HepG2 (cell line): ENCODE measurements around the gene SEPTIN2. TPM values are rescaled to one million over a fixed set of nuclear protein-coding genes. Genes with fewer than 3 reads are reported as not detected.

ENCODE experiments used
- ATF1 ChIP-seq: IDR thresholded peaks from 2 replicates; pipeline ENCODE4 v1.6.1; 2016; ENCODE audit warnings: mild to moderate bottlenecking, control low read depth
- HOXD1 ChIP-seq: sonication (generic); formaldehyde crosslinking; IDR thresholded peaks from 2 replicates; pipeline ENCODE4 v1.5.0; 2020; ENCODE audit warnings: missing genetic modification reagents
- NFATC3 ChIP-seq: sonication (generic); formaldehyde crosslinking; IDR thresholded peaks from 2 replicates; pipeline ENCODE4 v1.5.1; 2020; ENCODE audit warnings: mild to moderate bottlenecking, missing genetic modification reagents
- SCMH1 ChIP-seq: sonication (generic); formaldehyde crosslinking; IDR thresholded peaks from 2 replicates; pipeline ENCODE4 v1.9.0; 2021; ENCODE audit warnings: missing genetic modification reagents, mild to moderate bottlenecking, borderline replicate concordance
- SMAD9 ChIP-seq: sonication (generic); formaldehyde crosslinking; IDR thresholded peaks from 2 replicates; pipeline ENCODE4 v1.5.1; 2020; ENCODE audit warnings: mild to moderate bottlenecking, missing genetic modification reagents
- TOE1 ChIP-seq: sonication (generic); formaldehyde crosslinking; IDR thresholded peaks from 2 replicates; pipeline ENCODE4 v1.4.0; 2020; ENCODE audit warnings: mild to moderate bottlenecking, missing genetic modification reagents
- ZBTB7B ChIP-seq: sonication (generic); formaldehyde crosslinking; IDR thresholded peaks from 2 replicates; pipeline ENCODE4 v1.4.0; 2020; ENCODE audit warnings: missing genetic modification reagents
- ZBTB8A ChIP-seq: sonication (generic); formaldehyde crosslinking; IDR thresholded peaks from 2 replicates; pipeline ENCODE4 v1.4.0; 2020; ENCODE audit warnings: mild to moderate bottlenecking, low read depth, missing genetic modification reagents, borderline replicate concordance
- ZNF232 ChIP-seq: sonication (generic); formaldehyde crosslinking; IDR thresholded peaks from 2 replicates; pipeline ENCODE4 v1.4.0; 2020; ENCODE audit warnings: missing genetic modification reagents, borderline replicate concordance
- ZNF703 ChIP-seq: sonication (generic); formaldehyde crosslinking; IDR thresholded peaks from 2 replicates; pipeline ENCODE4 v1.5.1; 2020; ENCODE audit warnings: missing genetic modification reagents, mild to moderate bottlenecking, moderate library complexity, borderline replicate concordance
- ZNF850 ChIP-seq: sonication (generic); formaldehyde crosslinking; conservative IDR thresholded peaks from 2 replicates; pipeline ENCODE4 v1.9.0; 2021; ENCODE audit warnings: mild to moderate bottlenecking, missing genetic modification reagents
- polyA plus RNA-seq, 8 experiments: library from polyadenylated mRNA; depleted of rRNA in 3 of 8; stranded (reverse) in 7 of 8; unstranded in 1 of 8; fragments of >200 nt; fragmentation: Illumina TruSeq in 4 of 8; extraction: Trizol in 4 of 8; gene quantifications; 2 replicates each; pipeline versions ENCODE4 v1.2.1 to v1.2.3, GENCODE V29; 2011 to 2016; ENCODE audit warnings: low read depth in 4 of 8, missing spikeins in 1 of 8, mixed read lengths in 1 of 8; ENCODE audit not compliant: insufficient read depth in 1 of 8
- total RNA-seq, 5 experiments: library from RNA; depleted of rRNA; stranded (reverse); fragments of >200 nt; fragmentation: Illumina TruSeq; extraction: Trizol; gene quantifications; 2 replicates each; pipeline ENCODE4 v1.2.3, GENCODE V29; 2016; ENCODE audit warnings: low read depth in 1 of 5
- TF ChIP-seq, protein P1 (sequence below): IDR thresholded peaks from 2 replicates; pipeline ENCODE4 v1.6.1; 2012; ENCODE audit warnings: low read length, improper control_type of control experiment
- TF ChIP-seq, protein P2 (sequence below): sonication (generic); formaldehyde crosslinking; IDR thresholded peaks from 2 replicates; pipeline ENCODE4 v1.4.0; 2020; ENCODE audit warnings: missing genetic modification reagents
- TF ChIP-seq, protein P3 (sequence below): sonication (generic); formaldehyde crosslinking; IDR thresholded peaks from 2 replicates; pipeline ENCODE4 v1.4.0; 2020; ENCODE audit warnings: mild to moderate bottlenecking, missing genetic modification reagents
- TF ChIP-seq, protein P4 (sequence below): sonication (generic); formaldehyde crosslinking; IDR thresholded peaks from 2 replicates; pipeline ENCODE4 v1.8.1; 2022; ENCODE audit warnings: mild to moderate bottlenecking, missing genetic modification reagents
- TF ChIP-seq, protein P5 (sequence below): fragments of 450-650 bp; IDR thresholded peaks from 2 replicates; pipeline ENCODE4 v1.6.1; 2016

SEPTIN2 gene
- total and polyA plus RNA-seq, 2 of the 13 experiments (the other 11 are each of a cell fraction or from before 2014, with no cell fraction given), result 493 to 733 TPM

DNA sequence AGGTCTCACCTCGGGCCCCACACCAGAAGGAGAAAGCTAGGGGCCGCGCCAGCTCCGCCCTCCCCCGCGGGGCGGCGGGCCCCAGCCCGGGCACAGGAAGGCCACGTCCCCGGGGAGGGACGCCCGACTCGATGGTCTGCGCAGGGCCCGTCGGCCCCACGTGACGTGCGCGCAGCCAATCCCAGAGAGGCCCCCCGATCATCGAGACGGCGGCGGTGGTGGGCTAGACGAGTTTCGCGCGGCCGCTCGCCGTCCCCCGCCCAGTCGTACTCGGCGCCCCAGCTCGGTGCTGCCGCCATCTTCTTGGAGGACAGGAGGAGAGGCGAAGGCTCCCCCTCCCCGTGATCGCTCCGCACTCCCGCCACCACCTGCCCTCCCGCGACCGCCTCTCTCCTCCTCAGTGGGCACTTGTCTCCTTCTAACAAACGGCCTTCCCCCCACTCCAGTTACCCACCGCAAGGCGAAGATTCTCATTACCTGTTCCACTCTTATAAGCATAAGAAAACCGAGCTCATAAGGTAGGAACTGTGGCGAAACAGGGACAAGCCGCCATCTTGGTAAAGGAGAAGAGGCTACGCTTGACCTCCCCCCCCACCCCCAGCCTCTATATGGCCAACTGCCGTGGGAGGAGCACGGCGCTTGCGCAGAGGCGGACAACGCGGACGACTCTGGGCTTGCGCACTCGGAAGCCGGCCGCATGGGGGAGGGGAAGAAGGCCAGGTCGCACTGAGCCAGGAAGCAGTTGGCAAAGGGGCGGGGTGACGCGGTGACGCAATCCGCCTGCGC, 439 bp upstream of the SEPTIN2 start, which contains the start of gene HDLBP (continued):
- TF ChIP-seq, protein P1, sequence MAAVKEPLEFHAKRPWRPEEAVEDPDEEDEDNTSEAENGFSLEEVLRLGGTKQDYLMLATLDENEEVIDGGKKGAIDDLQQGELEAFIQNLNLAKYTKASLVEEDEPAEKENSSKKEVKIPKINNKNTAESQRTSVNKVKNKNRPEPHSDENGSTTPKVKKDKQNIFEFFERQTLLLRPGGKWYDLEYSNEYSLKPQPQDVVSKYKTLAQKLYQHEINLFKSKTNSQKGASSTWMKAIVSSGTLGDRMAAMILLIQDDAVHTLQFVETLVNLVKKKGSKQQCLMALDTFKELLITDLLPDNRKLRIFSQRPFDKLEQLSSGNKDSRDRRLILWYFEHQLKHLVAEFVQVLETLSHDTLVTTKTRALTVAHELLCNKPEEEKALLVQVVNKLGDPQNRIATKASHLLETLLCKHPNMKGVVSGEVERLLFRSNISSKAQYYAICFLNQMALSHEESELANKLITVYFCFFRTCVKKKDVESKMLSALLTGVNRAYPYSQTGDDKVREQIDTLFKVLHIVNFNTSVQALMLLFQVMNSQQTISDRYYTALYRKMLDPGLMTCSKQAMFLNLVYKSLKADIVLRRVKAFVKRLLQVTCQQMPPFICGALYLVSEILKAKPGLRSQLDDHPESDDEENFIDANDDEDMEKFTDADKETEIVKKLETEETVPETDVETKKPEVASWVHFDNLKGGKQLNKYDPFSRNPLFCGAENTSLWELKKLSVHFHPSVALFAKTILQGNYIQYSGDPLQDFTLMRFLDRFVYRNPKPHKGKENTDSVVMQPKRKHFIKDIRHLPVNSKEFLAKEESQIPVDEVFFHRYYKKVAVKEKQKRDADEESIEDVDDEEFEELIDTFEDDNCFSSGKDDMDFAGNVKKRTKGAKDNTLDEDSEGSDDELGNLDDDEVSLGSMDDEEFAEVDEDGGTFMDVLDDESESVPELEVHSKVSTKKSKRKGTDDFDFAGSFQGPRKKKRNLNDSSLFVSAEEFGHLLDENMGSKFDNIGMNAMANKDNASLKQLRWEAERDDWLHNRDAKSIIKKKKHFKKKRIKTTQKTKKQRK, result no peak
- TF ChIP-seq, protein P2, sequence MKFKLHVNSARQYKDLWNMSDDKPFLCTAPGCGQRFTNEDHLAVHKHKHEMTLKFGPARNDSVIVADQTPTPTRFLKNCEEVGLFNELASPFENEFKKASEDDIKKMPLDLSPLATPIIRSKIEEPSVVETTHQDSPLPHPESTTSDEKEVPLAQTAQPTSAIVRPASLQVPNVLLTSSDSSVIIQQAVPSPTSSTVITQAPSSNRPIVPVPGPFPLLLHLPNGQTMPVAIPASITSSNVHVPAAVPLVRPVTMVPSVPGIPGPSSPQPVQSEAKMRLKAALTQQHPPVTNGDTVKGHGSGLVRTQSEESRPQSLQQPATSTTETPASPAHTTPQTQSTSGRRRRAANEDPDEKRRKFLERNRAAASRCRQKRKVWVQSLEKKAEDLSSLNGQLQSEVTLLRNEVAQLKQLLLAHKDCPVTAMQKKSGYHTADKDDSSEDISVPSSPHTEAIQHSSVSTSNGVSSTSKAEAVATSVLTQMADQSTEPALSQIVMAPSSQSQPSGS, result peak; percentile 10; the same call in 1 of the 2 replicates
- TF ChIP-seq, protein P3, sequence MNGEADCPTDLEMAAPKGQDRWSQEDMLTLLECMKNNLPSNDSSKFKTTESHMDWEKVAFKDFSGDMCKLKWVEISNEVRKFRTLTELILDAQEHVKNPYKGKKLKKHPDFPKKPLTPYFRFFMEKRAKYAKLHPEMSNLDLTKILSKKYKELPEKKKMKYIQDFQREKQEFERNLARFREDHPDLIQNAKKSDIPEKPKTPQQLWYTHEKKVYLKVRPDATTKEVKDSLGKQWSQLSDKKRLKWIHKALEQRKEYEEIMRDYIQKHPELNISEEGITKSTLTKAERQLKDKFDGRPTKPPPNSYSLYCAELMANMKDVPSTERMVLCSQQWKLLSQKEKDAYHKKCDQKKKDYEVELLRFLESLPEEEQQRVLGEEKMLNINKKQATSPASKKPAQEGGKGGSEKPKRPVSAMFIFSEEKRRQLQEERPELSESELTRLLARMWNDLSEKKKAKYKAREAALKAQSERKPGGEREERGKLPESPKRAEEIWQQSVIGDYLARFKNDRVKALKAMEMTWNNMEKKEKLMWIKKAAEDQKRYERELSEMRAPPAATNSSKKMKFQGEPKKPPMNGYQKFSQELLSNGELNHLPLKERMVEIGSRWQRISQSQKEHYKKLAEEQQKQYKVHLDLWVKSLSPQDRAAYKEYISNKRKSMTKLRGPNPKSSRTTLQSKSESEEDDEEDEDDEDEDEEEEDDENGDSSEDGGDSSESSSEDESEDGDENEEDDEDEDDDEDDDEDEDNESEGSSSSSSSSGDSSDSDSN (CRISPR knock-in tag), result peak; percentile 51; the same call in 1 of the 2 replicates
- TF ChIP-seq ZNF703 (CRISPR knock-in tag) (no peak; the same call in 1 of the 2 replicates), ZNF232 (0 out of 2 replicates have a peak, but pooled peaks have one; percentile 89), ZNF850 (CRISPR knock-in tag) (peak; percentile 83), SCMH1 (CRISPR knock-in tag) (no peak), HOXD1 (CRISPR knock-in tag) (peak; percentile 91), ATF1 (CRISPR knock-in tag) (0 out of 2 replicates have a peak, but pooled peaks have one; percentile 32), ZBTB8A (CRISPR knock-in tag) (peak; percentile 97; the same call in 1 of the 2 replicates), ZBTB7B (CRISPR knock-in tag) (peak; percentile 78; the same call in 1 of the 2 replicates), SMAD9 (CRISPR knock-in tag) (0 out of 2 replicates have a peak, but pooled peaks have one; percentile 89), NFATC3 (CRISPR knock-in tag) (no peak; the same call in 1 of the 2 replicates), TOE1 (CRISPR knock-in tag) (peak; percentile 79; the same call in 1 of the 2 replicates)
- TF ChIP-seq, protein P4, sequence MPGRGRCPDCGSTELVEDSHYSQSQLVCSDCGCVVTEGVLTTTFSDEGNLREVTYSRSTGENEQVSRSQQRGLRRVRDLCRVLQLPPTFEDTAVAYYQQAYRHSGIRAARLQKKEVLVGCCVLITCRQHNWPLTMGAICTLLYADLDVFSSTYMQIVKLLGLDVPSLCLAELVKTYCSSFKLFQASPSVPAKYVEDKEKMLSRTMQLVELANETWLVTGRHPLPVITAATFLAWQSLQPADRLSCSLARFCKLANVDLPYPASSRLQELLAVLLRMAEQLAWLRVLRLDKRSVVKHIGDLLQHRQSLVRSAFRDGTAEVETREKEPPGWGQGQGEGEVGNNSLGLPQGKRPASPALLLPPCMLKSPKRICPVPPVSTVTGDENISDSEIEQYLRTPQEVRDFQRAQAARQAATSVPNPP (CRISPR knock-in tag), result peak; percentile 96
- TF ChIP-seq, protein P5, sequence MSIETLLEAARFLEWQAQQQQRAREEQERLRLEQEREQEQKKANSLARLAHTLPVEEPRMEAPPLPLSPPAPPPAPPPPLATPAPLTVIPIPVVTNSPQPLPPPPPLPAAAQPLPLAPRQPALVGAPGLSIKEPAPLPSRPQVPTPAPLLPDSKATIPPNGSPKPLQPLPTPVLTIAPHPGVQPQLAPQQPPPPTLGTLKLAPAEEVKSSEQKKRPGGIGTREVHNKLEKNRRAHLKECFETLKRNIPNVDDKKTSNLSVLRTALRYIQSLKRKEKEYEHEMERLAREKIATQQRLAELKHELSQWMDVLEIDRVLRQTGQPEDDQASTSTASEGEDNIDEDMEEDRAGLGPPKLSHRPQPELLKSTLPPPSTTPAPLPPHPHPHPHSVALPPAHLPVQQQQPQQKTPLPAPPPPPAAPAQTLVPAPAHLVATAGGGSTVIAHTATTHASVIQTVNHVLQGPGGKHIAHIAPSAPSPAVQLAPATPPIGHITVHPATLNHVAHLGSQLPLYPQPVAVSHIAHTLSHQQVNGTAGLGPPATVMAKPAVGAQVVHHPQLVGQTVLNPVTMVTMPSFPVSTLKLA, result peak; percentile 6
